Measurements from ENCODE around the gene SUMO3.
A peak's percentile ranks its signal among the peaks of the same experiment; 100 is the strongest.

SUMO3 gene

GRCh38 chr21:44828362-44829056, 10.6 kb upstream of the SUMO3 start:
- peak; percentile 35 for DNase-seq (ENCODE audit: low spot score)

- no peak for DNase-seq (ENCODE audit: low spot score)
These were observed 5.4 kb upstream of the SUMO3 start for GRCh38 chr21:44823179-44823660.

GRCh38 chr21:44822484-44823178, 4.8 kb upstream of the SUMO3 start:
- no peak for DNase-seq (ENCODE audit: low spot score)

- no peak for DNase-seq (ENCODE audit: low spot score)
These were observed 3.0 kb upstream of the SUMO3 start for GRCh38 chr21:44820851-44821250.

- DNase-seq (ENCODE audit: low spot score): no peak
These were observed 1.7 kb upstream of the SUMO3 start for GRCh38 chr21:44819283-44820243.

GRCh38 chr21:44818640-44819011, 764 bp upstream of the SUMO3 start:
- DNase-seq (ENCODE audit: low spot score): no peak

- DNase-seq (ENCODE audit: low spot score): peak; percentile 85
These were observed 369 bp downstream of the SUMO3 start for GRCh38 chr21:44817506-44817880.

GRCh38 chr21:44816761-44817505, 929 bp downstream of the SUMO3 start:
- DNase-seq (ENCODE audit: low spot score): no peak

- DNase-seq (ENCODE audit: low spot score): no peak
These were observed 1.8 kb downstream of the SUMO3 start for GRCh38 chr21:44815852-44816628.

GRCh38 chr21:44815225-44815624, 2.6 kb downstream of the SUMO3 start:
- no peak for DNase-seq (ENCODE audit: low spot score)

GRCh38 chr21:44814498-44815023, 3.3 kb downstream of the SUMO3 start:
- DNase-seq (ENCODE audit: low spot score): no peak

GRCh38 chr21:44813727-44814126, 4.1 kb downstream of the SUMO3 start:
- no peak for DNase-seq (ENCODE audit: low spot score)

- DNase-seq (ENCODE audit: low spot score): no peak
These were observed 4.7 kb downstream of the SUMO3 start for GRCh38 chr21:44813149-44813548.

- DNase-seq (ENCODE audit: low spot score): no peak
These were observed 5.2 kb downstream of the SUMO3 start for GRCh38 chr21:44812640-44813039.

- DNase-seq (ENCODE audit: low spot score): no peak
These were observed 7.1 kb downstream of the SUMO3 start for GRCh38 chr21:44810779-44811178.

- DNase-seq (ENCODE audit: low spot score): no peak
These were observed 12.0 kb downstream of the SUMO3 start for GRCh38 chr21:44805859-44806258.

- DNase-seq (ENCODE audit: low spot score): no peak
These were observed 12.6 kb downstream of the SUMO3 start for GRCh38 chr21:44805226-44805625.

GRCh38 chr21:44804762-44805161, 13.1 kb downstream of the SUMO3 start:
- DNase-seq (ENCODE audit: low spot score): no peak

GRCh38 chr21:44803651-44804050, 14.2 kb downstream of the SUMO3 start:
- no peak for DNase-seq (ENCODE audit: low spot score)

- DNase-seq (ENCODE audit: low spot score): peak; percentile 61
These were observed 15.3 kb downstream of the SUMO3 start for GRCh38 chr21:44802396-44803153.

Measured in RKO (cell line).